HepG2 (cell line): ENCODE results near the gene DENND4A. TPM values are rescaled to one million over a fixed set of nuclear protein-coding genes. Genes with fewer than 3 reads are reported as not detected.

ENCODE experiments used
- BRCA1 ChIP-seq: sonication (generic); formaldehyde crosslinking; IDR thresholded peaks from 2 replicates; pipeline ENCODE4 v1.4.0; 2020; ENCODE audit warnings: missing genetic modification reagents
- CBX1 ChIP-seq: IDR thresholded peaks from one replicate; pipeline ENCODE4 v1.6.1; 2016; ENCODE audit warnings: antibody characterized with exemption, low read depth
- CEBPG ChIP-seq: IDR thresholded peaks from 2 replicates; pipeline ENCODE4 v1.6.1; 2016
- HDAC1 ChIP-seq: sonication (generic); formaldehyde crosslinking; IDR thresholded peaks from 2 replicates; pipeline ENCODE4 v1.5.1; 2020; ENCODE audit warnings: mild to moderate bottlenecking, missing genetic modification reagents
- HOXA9 ChIP-seq: sonication (generic); formaldehyde crosslinking; IDR thresholded peaks from 2 replicates; pipeline ENCODE4 v1.8.1; 2022; ENCODE audit warnings: missing genetic modification reagents, mild to moderate bottlenecking, moderate library complexity, borderline replicate concordance
- KLF16 ChIP-seq, 2 experiments: sonication (generic) in 1 of 2; formaldehyde crosslinking in 1 of 2; IDR thresholded peaks; 2 replicates each; pipeline versions ENCODE4 v1.6.1 to v1.8.0; 2016 to 2023; ENCODE audit warnings: missing genetic modification reagents in 2 of 2, missing compliant biosample characterization in 1 of 2
- PHF21A ChIP-seq: sonication (generic); formaldehyde crosslinking; IDR thresholded peaks from 2 replicates; pipeline ENCODE4 v1.5.0; 2020; ENCODE audit warnings: mild to moderate bottlenecking, missing genetic modification reagents
- TP53 ChIP-seq: sonication (generic); formaldehyde crosslinking; conservative IDR thresholded peaks from 2 replicates; pipeline ENCODE4 v1.4.0; 2020; ENCODE audit warnings: missing genetic modification reagents
- XBP1 ChIP-seq: sonication (generic); formaldehyde crosslinking; IDR thresholded peaks from 2 replicates; pipeline ENCODE4 v1.5.0; 2020; ENCODE audit warnings: missing genetic modification reagents
- YY1 ChIP-seq: IDR thresholded peaks from 2 replicates; pipeline ENCODE4 v1.6.1; 2011; ENCODE audit warnings: low read length, low read depth, moderate library complexity, mild to moderate bottlenecking; ENCODE audit not compliant: insufficient read depth, insufficient replicate concordance
- ZBTB44 ChIP-seq: sonication (generic); formaldehyde crosslinking; IDR thresholded peaks from 2 replicates; pipeline ENCODE4 v1.4.0; 2020; ENCODE audit warnings: missing genetic modification reagents
- ZHX1 ChIP-seq: sonication (generic); formaldehyde crosslinking; IDR thresholded peaks from 2 replicates; pipeline ENCODE4 v1.8.1; 2022; ENCODE audit warnings: low read depth, mild to moderate bottlenecking, missing genetic modification reagents
- ZNF142 ChIP-seq: sonication (generic); formaldehyde crosslinking; IDR thresholded peaks from 2 replicates; pipeline ENCODE4 v1.4.0; 2020; ENCODE audit warnings: missing genetic modification reagents
- ZNF414 ChIP-seq: sonication (generic); formaldehyde crosslinking; IDR thresholded peaks from 2 replicates; pipeline ENCODE4 v1.5.0; 2020; ENCODE audit warnings: missing genetic modification reagents
- ZNF784 ChIP-seq: sonication (generic); formaldehyde crosslinking; IDR thresholded peaks from 2 replicates; pipeline ENCODE4 v1.5.1; 2020; ENCODE audit warnings: missing genetic modification reagents, mild to moderate bottlenecking, borderline replicate concordance
- polyA plus RNA-seq, 8 experiments: library from polyadenylated mRNA; depleted of rRNA in 3 of 8; stranded (reverse) in 7 of 8; unstranded in 1 of 8; fragments of >200 nt; fragmentation: Illumina TruSeq in 4 of 8; extraction: Trizol in 4 of 8; gene quantifications; 2 replicates each; pipeline versions ENCODE4 v1.2.1 to v1.2.3, GENCODE V29; 2011 to 2016; ENCODE audit warnings: low read depth in 4 of 8, missing spikeins in 1 of 8, mixed read lengths in 1 of 8; ENCODE audit not compliant: insufficient read depth in 1 of 8
- total RNA-seq, 5 experiments: library from RNA; depleted of rRNA; stranded (reverse); fragments of >200 nt; fragmentation: Illumina TruSeq; extraction: Trizol; gene quantifications; 2 replicates each; pipeline ENCODE4 v1.2.3, GENCODE V29; 2016; ENCODE audit warnings: low read depth in 1 of 5

DENND4A gene
- total and polyA plus RNA-seq, 2 of the 13 experiments (the other 11 are each of a cell fraction or from before 2014, with no cell fraction given), result 13.2 to 18.6 TPM

- TF ChIP-seq ZNF142 (CRISPR knock-in tag), result peak; percentile 54; the same call in 1 of the 2 replicates
- no peak; the same call in none of the 2 replicates for TF ChIP-seq ZBTB44
- peak in 1 of 2 experiments; percentile 99; a peak in 2 of 4 replicates for TF ChIP-seq KLF16 (CRISPR knock-in tag; IDR thresholded peaks at IDR 0.05)
- TF ChIP-seq ZHX1 (CRISPR knock-in tag), result 0 out of 2 replicates have a peak, but pooled peaks have one; percentile 60
- peak; percentile 56 for TF ChIP-seq CEBPG (CRISPR knock-in tag)
- TF ChIP-seq CBX1, result peak; percentile 95
- peak; percentile 85 for TF ChIP-seq ZNF414 (CRISPR knock-in tag)
- peak; percentile 89; the same call in 1 of the 2 replicates for TF ChIP-seq ZNF784
- peak; percentile 89 for TF ChIP-seq HOXA9
- TF ChIP-seq YY1, result peak; percentile 89
- peak; percentile 98 for TF ChIP-seq HDAC1 (CRISPR knock-in tag)
- TF ChIP-seq PHF21A (CRISPR knock-in tag), result peak; percentile 93
- no peak; the same call in 1 of the 2 replicates for TF ChIP-seq TP53 (CRISPR knock-in tag)
- TF ChIP-seq XBP1 (CRISPR knock-in tag), result no peak
- TF ChIP-seq BRCA1 (CRISPR knock-in tag), result peak; percentile 63; the same call in 1 of the 2 replicates
These were observed 181.0 kb downstream of the DENND4A start, which contains the start of gene INTS14 (continued) for GRCh38 chr15:65610871-65611718.
